WERI-Rb-1 (cell line): ENCODE data around the gene NR6A1.
"Not testable (repeated sequence)": the region's sequence is repeated elsewhere in the genome, so short reads cannot be mapped to it uniquely, and the experiment has no call there.

Experiments used
- DNase-seq: peaks from one replicate; pipeline ENCODE4 v3.0.0-alpha.2; 2020
- H3K27ac ChIP-seq: fragments of 250-450 bp; sonication (Bioruptor Pico); 2 replicates; pipeline ENCODE4 v1.5.1; 2020; ENCODE audit warnings: mild to moderate bottlenecking, moderate library complexity
- H3K27me3 ChIP-seq: fragments of 250-450 bp; sonication (Bioruptor Pico); 2 replicates; pipeline ENCODE4 v1.5.1; 2021; ENCODE audit warnings: mild to moderate bottlenecking, low read depth, moderate library complexity; ENCODE audit not compliant: insufficient read depth, severe bottlenecking
- H3K36me3 ChIP-seq: fragments of 250-450 bp; sonication (Bioruptor Pico); 2 replicates; pipeline ENCODE4 v1.5.1; 2020; ENCODE audit warnings: mild to moderate bottlenecking, moderate library complexity
- H3K4me3 ChIP-seq: 2 replicates; pipeline ENCODE4 v1.5.1; 2011; ENCODE audit warnings: low read depth, mild to moderate bottlenecking, control low read depth, low read length
- H3K9me3 ChIP-seq: fragments of 250-450 bp; sonication (Bioruptor Pico); 2 replicates; pipeline ENCODE4 v1.5.1; 2021; ENCODE audit warnings: mild to moderate bottlenecking, moderate library complexity; ENCODE audit not compliant: severe bottlenecking
- CTCF ChIP-seq: IDR thresholded peaks from 2 replicates; pipeline ENCODE4 v1.5.1; 2011; ENCODE audit warnings: low read depth, mild to moderate bottlenecking, control low read depth, inconsistent platforms, low read length

Gene NR6A1

GRCh38 chr9:124621371-124622328 is 149.5 kb downstream of the NR6A1 start:
- H3K9me3 ChIP-seq, result no peaks in the 10 kb centered on the region
- no peak overlapping the region for H3K4me3 ChIP-seq
- no peaks in the 10 kb centered on the region for H3K36me3 ChIP-seq
- no peaks in the 10 kb centered on the region for H3K27me3 ChIP-seq
- no peak for DNase-seq
- TF ChIP-seq CTCF, result no peak
- H3K27ac ChIP-seq, result no peak overlapping the region

GRCh38 chr9:124618476-124618875 is 152.6 kb downstream of the NR6A1 start:
- no peak for TF ChIP-seq CTCF
- no peak for DNase-seq
- Histone ChIP-seq H3K27ac (no peak overlapping the region), H3K9me3 (no peaks in the 10 kb centered on the region), H3K27me3 (no peaks in the 10 kb centered on the region), H3K4me3 (no peak overlapping the region), H3K36me3 (no peaks in the 10 kb centered on the region)

DNA sequence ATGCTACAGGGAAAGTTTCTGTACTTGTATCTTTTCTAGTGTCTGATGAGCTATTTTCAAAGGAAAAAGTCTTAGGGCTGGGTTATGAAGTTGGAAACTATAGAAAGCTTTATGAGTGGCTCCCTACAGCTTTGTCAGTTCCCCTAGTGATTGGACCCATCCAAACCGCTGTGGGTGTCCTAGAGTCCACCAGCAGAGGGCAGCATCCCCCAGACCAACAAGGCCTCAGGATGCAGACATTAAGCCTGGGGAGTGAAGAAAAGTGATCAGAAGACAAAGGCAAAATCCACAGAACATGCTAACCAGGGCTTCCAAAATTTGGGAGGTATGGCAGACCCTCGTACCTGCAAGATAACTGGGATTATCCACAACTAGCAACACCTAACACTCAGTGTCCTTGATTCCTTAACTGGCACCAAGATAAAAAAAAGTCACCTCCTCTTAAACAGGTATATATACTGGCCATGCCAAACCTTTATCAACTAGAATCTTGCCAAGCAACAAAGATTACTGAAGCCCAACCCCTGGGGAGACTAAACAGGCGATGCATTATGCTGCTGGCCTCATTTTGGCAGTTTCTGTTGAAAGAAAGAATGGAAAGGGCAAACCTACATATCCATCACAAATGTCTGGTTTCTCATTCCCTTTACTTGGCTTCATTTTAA is 153.5 kb downstream of the NR6A1 start:
- H3K4me3 ChIP-seq, result no peak overlapping the region
- H3K27ac ChIP-seq, result no peak overlapping the region
- peak; percentile 96 for TF ChIP-seq CTCF
- H3K36me3 ChIP-seq, result no peaks in the 10 kb centered on the region
- H3K9me3 ChIP-seq, result no peaks in the 10 kb centered on the region
- peak; percentile 87 for DNase-seq
- H3K27me3 ChIP-seq, result no peaks in the 10 kb centered on the region

GRCh38 chr9:124616961-124617360 is 154.2 kb downstream of the NR6A1 start:
- TF ChIP-seq CTCF, result no peak
- Histone ChIP-seq H3K4me3 (no peak overlapping the region), H3K27ac (no peak overlapping the region), H3K36me3 (no peaks in the 10 kb centered on the region), H3K9me3 (no peaks in the 10 kb centered on the region), H3K27me3 (no peaks in the 10 kb centered on the region)
- no peak for DNase-seq

DNA sequence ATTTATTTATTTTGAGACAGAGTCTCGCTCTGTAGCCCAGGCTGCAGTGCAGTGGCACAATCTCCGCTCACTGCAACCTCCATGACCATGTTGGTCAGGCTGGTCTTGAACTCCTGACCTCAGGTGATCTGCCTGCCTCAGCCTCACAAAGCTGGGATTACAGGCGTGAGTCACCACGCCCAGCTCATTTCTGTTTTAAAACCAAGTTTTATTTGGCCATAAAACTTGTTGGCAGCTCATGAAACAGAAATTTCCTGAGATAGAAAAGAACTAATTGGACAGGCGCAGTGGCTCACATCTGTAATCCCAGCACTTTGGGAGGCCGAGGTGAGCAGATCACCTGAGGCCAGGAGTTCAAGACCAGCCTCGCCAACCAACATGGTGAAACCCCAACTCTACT is 155.3 kb downstream of the NR6A1 start:
- not testable (repeated sequence) for H3K4me3 ChIP-seq, H3K36me3 ChIP-seq, H3K27ac ChIP-seq, H3K9me3 ChIP-seq, DNase-seq, H3K27me3 ChIP-seq

DNA sequence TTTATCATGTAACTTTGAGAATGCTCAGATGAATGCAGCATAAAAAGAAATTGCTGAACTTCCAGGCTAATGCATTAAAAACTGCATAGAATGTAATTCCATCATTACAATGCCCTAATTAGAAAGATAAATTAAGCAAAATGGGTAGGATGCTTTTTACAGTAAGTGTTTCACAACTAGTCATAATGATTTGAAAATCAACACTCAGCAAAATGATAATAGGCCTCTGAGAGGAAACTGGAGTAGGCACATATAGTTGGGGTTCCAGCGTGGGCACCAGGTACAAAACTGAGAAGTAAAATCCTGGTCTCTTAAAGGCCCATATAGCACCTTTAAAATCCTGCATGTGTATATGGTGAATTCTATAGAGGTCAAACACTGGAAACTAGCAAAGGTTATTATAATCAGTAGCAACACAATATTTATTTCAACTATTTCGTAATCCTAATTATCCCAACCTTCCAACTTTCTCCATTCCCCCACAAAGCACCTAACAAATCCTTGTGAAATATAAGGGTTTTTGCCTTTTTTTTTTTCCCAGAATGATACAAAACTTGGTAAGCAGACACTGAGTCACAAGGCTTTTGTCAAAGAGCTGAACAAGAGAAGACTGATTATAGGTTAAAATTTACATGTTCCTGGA is 155.9 kb downstream of the NR6A1 start:
- H3K36me3 ChIP-seq, result no peaks in the 10 kb centered on the region
- TF ChIP-seq CTCF, result no peak
- H3K27ac ChIP-seq, result no peak overlapping the region
- DNase-seq, result no peak
- H3K9me3 ChIP-seq, result no peaks in the 10 kb centered on the region
- no peaks in the 10 kb centered on the region for H3K27me3 ChIP-seq
- no peak overlapping the region for H3K4me3 ChIP-seq
